Spleen (tissue), 11 donors: ENCODE data around the gene CHD9. TPM values are rescaled to one million over a fixed set of nuclear protein-coding genes. Genes with fewer than 3 reads are reported as not detected.

ENCODE experiments used
- DNase-seq: peaks from one replicate; pipeline ENCODE4 v3.0.0-alpha.2; 2020
- H3K27ac ChIP-seq, 8 donors: fragments of 200-600 bp; sonication (generic) in 7 of 8; 1 replicate in 4 of 8; 2 replicates in 4 of 8; pipeline versions ENCODE4 v1.5.0 to v1.8.0; 2016 to 2021; ENCODE audit warnings: inconsistent platforms in 4 of 8, mild to moderate bottlenecking in 4 of 8, moderate library complexity in 1 of 8
- H3K27me3 ChIP-seq, 7 donors: fragments of 200-600 bp; sonication (generic) in 6 of 7; replicated peaks in 1 of 7; 1 replicate in 4 of 7; 2 replicates in 3 of 7; pipeline versions ENCODE4 v1.5.0 to v1.8.0; 2016 to 2021; ENCODE audit warnings: inconsistent platforms in 3 of 7, mild to moderate bottlenecking in 1 of 7
- H3K36me3 ChIP-seq, 6 donors: fragments of 200-600 bp; sonication (generic) in 5 of 6; 1 replicate in 4 of 6; 2 replicates in 2 of 6; pipeline versions ENCODE4 v1.5.0 to v1.8.0; 2016 to 2021; ENCODE audit warnings: inconsistent platforms in 2 of 6
- H3K4me1 ChIP-seq, 6 donors: fragments of 200-600 bp; sonication (generic) in 5 of 6; 1 replicate in 3 of 6; 2 replicates in 3 of 6; pipeline versions ENCODE4 v1.5.0 to v1.8.0; 2016 to 2021; ENCODE audit warnings: inconsistent platforms in 3 of 6
- H3K4me3 ChIP-seq, 8 donors: fragments of 200-600 bp; sonication (generic) in 7 of 8; 1 replicate in 4 of 8; 2 replicates in 4 of 8; pipeline versions ENCODE4 v1.5.0 to v1.8.0; 2016 to 2021; ENCODE audit warnings: inconsistent platforms in 4 of 8, mild to moderate bottlenecking in 4 of 8, moderate library complexity in 2 of 8
- H3K9me3 ChIP-seq, 8 donors: fragments of 200-600 bp; sonication (generic) in 7 of 8; 1 replicate in 4 of 8; 2 replicates in 4 of 8; pipeline versions ENCODE4 v1.5.0 to v1.8.0; 2016 to 2021; ENCODE audit warnings: inconsistent platforms in 4 of 8
- CTCF ChIP-seq, 11 experiments: fragments of 200-600 bp in 7 of 11; fragments of 450-650 bp in 4 of 11; sonication (generic) in 4 of 11; IDR thresholded peaks in 8 of 11; conservative IDR thresholded peaks in 3 of 11; 1 replicate in 7 of 11; 2 replicates in 4 of 11; pipeline versions ENCODE4 v1.4.0 to v1.8.0; 2016 to 2021; ENCODE audit warnings: antibody characterized with exemption in 11 of 11, inconsistent platforms in 4 of 11, mild to moderate bottlenecking in 1 of 11
- POLR2A ChIP-seq, 3 donors: fragments of 450-650 bp; IDR thresholded peaks; one replicate each; pipeline ENCODE4 v1.5.1; 2017; ENCODE audit warnings: antibody characterized with exemption in 3 of 3, mild to moderate bottlenecking in 1 of 3
- POLR2AphosphoS5 ChIP-seq, 3 donors: sonication (generic); formaldehyde crosslinking; IDR thresholded peaks; one replicate each; pipeline ENCODE4 v1.5.1; 2017; ENCODE audit warnings: antibody characterized with exemption in 3 of 3
- WGBS, 5 donors: extraction: QIAGEN DNeasy Blood & Tissue Kit in 3 of 5; methylation state at CpG; one replicate each; pipeline versions ENCODE4 v1.1.5 to v1.1.7; 2013 to 2018; 5-methylcytosine and 5-hydroxymethylcytosine counted together
- intact Hi-C: fragments of 100-400 bp; cut with DNase I; formaldehyde crosslinking; loops from one replicate; pipeline ENCODE4 v1.15.0; 2023; ENCODE audit warnings: low total_unique reads
- polyA plus RNA-seq, 3 donors: library from polyadenylated mRNA; stranded (reverse); fragments of 200-250 nt; gene quantifications; one replicate each; pipeline ENCODE4 v1.2.1, GENCODE V29; 2013
- total RNA-seq, 7 donors: library from RNA; depleted of rRNA in 3 of 7; stranded (reverse); fragments of >200 nt in 3 of 7; fragmentation: NEBNext Ultra II Directional in 4 of 7; extraction: Animal tissue kit (Norgen Biotek cat#: 25700) in 4 of 7; gene quantifications; one replicate each; pipeline versions ENCODE4 v1.1.0 to v1.2.1, GENCODE V29; 2016 to 2021
- donor health status: healthy with polysubstance abuse.
- donor health status: DM: no; HTN: no; CAD: no; lungs with moderate emphysema.
- donor health status: DM: no; HTN: no; CAD: no.
- donor health status: Bipolar disorder and iron deficiency.
- donor health status: healthy.
- donor health status: DM: no; HTN: no; CAD: no.
- donor health status: DM: yes; HTN: yes; CAD: no.

CHD9 gene
- total and polyA plus RNA-seq, 10 donors, result 16.7 to 93.3 (median 76.0) TPM

GRCh38 chr16:53187775-53188174 lies 133.0 kb downstream of the CHD9 start:
- Histone ChIP-seq H3K4me1 (no peaks in the 10 kb centered on the region), H3K9me3 (peaks cover 3 to 39% (median 30%) of the 10 kb centered on the region in 8 donors), H3K36me3 (peaks cover 0 to 38% (median 5%) of the 10 kb centered on the region in 6 donors), H3K27me3 (no peaks in the 10 kb centered on the region), H3K4me3 (no peak overlapping the region), H3K27ac (no peak overlapping the region)
- intact Hi-C loops, result no loop called here
- no peak for DNase-seq
- TF ChIP-seq POLR2A (IDR thresholded peaks at IDR 0.05) (no peak), CTCF (IDR thresholded peaks at IDR 0.05 in 8 of 11, conservative IDR thresholded peaks at IDR 0.05 in 3 of 11) (no peak)
- 93 to 100% (median 97%) methylated on average over 1 of the region's 1 CpG for WGBS, 5 donors

- TF ChIP-seq POLR2A (IDR thresholded peaks at IDR 0.05) (no peak), CTCF (IDR thresholded peaks at IDR 0.05 in 8 of 11, conservative IDR thresholded peaks at IDR 0.05 in 3 of 11) (no peak), POLR2AphosphoS5 (IDR thresholded peaks at IDR 0.05) (no peak)
- intact Hi-C loops, result no loop called here
- Histone ChIP-seq H3K36me3 (peaks cover 0 to 10% (median 0%) of the 10 kb centered on the region in 6 donors), H3K27ac (no peak overlapping the region), H3K4me3 (no peak overlapping the region), H3K27me3 (no peaks in the 10 kb centered on the region), H3K9me3 (peaks cover 0 to 12% (median 9%) of the 10 kb centered on the region in 8 donors), H3K4me1 (no peaks in the 10 kb centered on the region)
- 69 to 85% (median 71%) methylated on average over 1 of the region's 1 CpG for WGBS, 5 donors
- no peak for DNase-seq
Observed at GRCh38 chr16:53191413-53191812, 136.6 kb downstream of the CHD9 start.

GRCh38 chr16:53198933-53199332 lies 144.1 kb downstream of the CHD9 start:
- H3K27me3 ChIP-seq, result no peaks in the 10 kb centered on the region
- TF ChIP-seq POLR2AphosphoS5 (IDR thresholded peaks at IDR 0.05) (no peak), POLR2A (IDR thresholded peaks at IDR 0.05) (no peak), CTCF (IDR thresholded peaks at IDR 0.05 in 8 of 11, conservative IDR thresholded peaks at IDR 0.05 in 3 of 11) (no peak)
- H3K4me1 ChIP-seq, result no peaks in the 10 kb centered on the region
- no peak overlapping the region for H3K27ac ChIP-seq
- intact Hi-C loops, result no loop called here
- no peak overlapping the region for H3K4me3 ChIP-seq
- H3K36me3 ChIP-seq, result no peaks in the 10 kb centered on the region
- no peak for DNase-seq
- no peaks in the 10 kb centered on the region for H3K9me3 ChIP-seq

GRCh38 chr16:53201900-53202299 lies 147.1 kb downstream of the CHD9 start:
- H3K36me3 ChIP-seq, result no peaks in the 10 kb centered on the region
- H3K9me3 ChIP-seq, result no peaks in the 10 kb centered on the region
- H3K27ac ChIP-seq, result no peak overlapping the region
- intact Hi-C loops, result no loop called here
- WGBS, 5 donors, result 68 to 100% (median 86%) methylated on average over 1 of the region's 1 CpG
- H3K27me3 ChIP-seq, result no peaks in the 10 kb centered on the region
- TF ChIP-seq POLR2AphosphoS5 (IDR thresholded peaks at IDR 0.05), result no peak
- TF ChIP-seq CTCF (IDR thresholded peaks at IDR 0.05 in 8 of 11, conservative IDR thresholded peaks at IDR 0.05 in 3 of 11), result no peak
- TF ChIP-seq POLR2A (IDR thresholded peaks at IDR 0.05), result no peak
- H3K4me1 ChIP-seq, result peaks cover 0 to 9% (median 0%) of the 10 kb centered on the region in 6 donors
- no peak for DNase-seq
- no peak overlapping the region for H3K4me3 ChIP-seq
